NCI-H2107 treated with DMSO at 0.1 percent for 48 hours (cell line): ENCODE results near the gene TNXB.
A peak's percentile ranks its signal among the peaks of the same experiment; 100 is the strongest.

Experiments used
- DNase-seq: peaks from one replicate; lab custom pipeline; 2025; ENCODE audit not compliant: unreplicated experiment; lab: John Stamatoyannopoulos, UW

The TNXB gene, protein sequence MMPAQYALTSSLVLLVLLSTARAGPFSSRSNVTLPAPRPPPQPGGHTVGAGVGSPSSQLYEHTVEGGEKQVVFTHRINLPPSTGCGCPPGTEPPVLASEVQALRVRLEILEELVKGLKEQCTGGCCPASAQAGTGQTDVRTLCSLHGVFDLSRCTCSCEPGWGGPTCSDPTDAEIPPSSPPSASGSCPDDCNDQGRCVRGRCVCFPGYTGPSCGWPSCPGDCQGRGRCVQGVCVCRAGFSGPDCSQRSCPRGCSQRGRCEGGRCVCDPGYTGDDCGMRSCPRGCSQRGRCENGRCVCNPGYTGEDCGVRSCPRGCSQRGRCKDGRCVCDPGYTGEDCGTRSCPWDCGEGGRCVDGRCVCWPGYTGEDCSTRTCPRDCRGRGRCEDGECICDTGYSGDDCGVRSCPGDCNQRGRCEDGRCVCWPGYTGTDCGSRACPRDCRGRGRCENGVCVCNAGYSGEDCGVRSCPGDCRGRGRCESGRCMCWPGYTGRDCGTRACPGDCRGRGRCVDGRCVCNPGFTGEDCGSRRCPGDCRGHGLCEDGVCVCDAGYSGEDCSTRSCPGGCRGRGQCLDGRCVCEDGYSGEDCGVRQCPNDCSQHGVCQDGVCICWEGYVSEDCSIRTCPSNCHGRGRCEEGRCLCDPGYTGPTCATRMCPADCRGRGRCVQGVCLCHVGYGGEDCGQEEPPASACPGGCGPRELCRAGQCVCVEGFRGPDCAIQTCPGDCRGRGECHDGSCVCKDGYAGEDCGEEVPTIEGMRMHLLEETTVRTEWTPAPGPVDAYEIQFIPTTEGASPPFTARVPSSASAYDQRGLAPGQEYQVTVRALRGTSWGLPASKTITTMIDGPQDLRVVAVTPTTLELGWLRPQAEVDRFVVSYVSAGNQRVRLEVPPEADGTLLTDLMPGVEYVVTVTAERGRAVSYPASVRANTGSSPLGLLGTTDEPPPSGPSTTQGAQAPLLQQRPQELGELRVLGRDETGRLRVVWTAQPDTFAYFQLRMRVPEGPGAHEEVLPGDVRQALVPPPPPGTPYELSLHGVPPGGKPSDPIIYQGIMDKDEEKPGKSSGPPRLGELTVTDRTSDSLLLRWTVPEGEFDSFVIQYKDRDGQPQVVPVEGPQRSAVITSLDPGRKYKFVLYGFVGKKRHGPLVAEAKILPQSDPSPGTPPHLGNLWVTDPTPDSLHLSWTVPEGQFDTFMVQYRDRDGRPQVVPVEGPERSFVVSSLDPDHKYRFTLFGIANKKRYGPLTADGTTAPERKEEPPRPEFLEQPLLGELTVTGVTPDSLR (N-terminal part only)

DNA sequence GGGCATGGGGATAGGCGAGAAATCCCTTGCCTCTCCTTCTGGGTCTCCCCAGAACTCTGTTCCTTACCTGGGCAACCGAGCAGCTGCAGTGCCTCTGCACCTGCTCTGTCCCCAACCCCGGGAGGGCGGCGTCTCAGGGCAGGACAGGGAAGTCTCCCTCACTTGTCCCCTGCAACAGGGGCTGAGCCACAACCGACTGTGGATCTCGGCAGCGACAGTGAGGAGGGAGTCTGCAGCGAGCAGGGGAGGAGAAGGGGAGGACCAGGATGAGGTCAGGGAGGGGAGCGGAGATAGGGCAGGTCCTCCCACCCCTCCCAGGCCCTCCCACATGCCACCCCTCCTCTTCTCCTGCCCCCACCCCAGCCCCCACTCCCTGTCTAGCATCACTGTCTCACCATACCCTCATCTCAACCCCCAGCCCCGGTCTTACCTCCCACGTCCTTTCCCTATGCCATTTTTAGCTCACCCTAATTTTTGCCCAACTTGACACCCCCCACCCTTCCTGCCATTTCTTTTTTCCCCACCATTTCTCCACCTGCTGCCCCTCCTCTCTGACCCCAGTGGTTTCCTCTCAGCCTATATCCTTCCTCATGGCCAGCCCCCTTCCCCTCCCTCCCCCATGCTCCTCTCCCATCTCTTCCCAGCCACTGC is at the start of gene TNXB:
TSS of gene TNXB (minus strand) at position 225 of the 651 bp plus-strand sequence. CDS start 11,140 bp downstream, outside the sequence.
- no peak for DNase-seq

DNA sequence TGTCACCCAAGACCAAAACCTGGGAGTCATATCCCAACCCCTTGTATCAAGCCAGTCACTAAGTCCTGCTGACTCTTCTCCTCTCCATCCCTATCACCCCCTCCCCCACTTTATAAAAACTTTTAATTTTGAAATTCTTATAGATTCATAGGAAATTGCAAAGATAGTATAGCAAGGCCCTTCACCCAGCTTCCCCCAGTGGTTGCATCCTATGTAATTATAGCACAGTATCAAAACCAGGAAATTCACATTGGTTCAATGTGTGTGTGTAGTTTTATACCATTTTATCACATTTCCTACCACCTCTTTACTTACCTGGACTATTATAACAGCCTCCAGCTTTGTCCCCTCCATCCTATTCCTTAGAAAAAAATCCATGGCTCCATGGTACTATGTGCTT is 48.9 kb upstream of the TNXB start:
- DNase-seq = no peak

DNA sequence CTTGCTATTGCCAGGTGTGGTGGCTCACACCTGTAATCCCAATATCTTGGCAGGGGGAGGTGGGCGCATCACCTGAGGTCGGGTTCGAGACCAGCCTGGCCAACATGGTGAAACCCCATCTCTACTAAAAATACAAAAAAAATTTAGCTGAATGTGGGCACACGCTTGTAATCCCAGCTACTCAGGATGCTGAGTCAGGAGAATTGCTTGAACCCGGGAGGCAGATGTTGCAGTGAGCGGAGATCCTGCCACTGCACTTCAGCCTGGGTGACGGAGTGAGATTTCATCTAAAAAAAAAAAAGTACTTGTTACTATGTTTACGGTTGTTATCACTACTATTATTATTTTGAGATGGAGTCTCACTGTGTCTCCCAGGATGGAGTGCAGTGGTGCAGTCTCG is 47.8 kb upstream of the TNXB start:
- DNase-seq = no peak

DNA sequence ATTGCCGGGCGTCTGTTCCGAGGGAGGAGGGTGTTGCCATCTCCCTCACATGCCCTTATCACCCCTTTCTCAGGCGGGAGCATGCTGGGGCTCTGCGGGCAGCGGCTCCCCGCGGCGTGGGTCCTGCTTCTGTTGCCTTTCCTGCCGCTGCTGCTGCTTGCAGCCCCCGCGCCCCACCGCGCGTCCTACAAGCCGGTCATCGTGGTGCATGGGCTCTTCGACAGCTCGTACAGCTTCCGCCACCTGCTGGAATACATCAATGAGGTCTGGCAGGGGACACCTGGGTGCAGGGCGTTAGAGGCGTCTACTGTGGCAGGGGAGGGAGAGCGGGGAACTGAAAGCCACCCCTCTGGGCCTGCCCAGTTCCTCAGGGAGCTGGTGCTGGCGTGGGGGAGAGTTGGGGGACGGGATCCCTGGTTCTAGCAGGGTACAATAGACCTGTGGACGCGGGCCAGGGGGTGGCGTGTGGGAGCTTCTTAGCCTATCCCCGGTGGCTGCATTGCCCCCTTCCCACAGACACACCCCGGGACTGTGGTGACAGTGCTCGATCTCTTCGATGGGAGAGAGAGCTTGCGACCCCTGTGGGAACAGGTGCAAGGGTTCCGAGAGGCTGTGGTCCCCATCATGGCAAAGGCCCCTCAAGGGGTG is 45.5 kb upstream of the TNXB start:
- no peak for DNase-seq

- DNase-seq = peak; percentile 35
Measured at GRCh38 chr6:32153564-32154513, 44.7 kb upstream of the TNXB start, which contains the start of gene PPT2. Gene PPT2 (plus strand): TSS chr6:32154141. CDS start chr6:32154595, 454 bp downstream.

DNA sequence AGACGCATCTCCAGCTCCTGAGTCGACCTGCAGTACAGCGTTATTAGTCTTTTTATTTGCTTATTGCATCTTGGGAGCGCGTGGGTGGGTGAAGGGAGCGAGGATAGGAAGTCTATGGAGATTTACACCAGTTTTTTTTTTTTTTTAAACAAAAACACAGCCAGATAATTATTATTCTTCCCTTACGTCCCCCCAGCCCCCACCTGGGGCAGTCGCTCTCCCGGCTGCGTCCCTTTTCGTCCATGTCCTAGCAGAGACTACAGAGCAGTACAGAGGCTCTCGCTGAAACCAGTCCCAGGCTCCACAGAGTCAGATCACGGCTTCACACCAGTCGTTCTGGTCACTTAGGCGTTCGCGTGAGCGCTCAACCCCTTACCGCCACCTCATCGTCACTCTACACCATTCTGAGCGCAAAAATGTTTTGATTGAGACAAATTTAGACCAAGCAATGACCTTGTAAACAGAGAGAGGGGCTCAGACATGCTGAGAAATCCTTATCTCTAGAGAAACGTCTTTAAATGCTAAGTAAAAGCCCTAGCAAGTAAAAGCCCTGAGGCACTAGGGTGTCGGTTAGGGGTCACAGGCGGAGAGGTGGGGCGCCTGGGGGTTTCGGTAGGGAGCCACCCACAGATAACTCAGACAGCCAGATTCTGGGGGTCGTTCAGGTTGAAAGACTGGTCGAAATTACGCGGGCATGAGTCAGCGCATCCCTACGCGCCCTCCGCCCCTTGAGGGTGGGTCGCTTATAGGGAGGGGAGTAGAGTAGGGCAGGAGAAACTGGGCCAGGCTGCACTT is 43.8 kb upstream of the TNXB start:
- DNase-seq = no peak

DNA sequence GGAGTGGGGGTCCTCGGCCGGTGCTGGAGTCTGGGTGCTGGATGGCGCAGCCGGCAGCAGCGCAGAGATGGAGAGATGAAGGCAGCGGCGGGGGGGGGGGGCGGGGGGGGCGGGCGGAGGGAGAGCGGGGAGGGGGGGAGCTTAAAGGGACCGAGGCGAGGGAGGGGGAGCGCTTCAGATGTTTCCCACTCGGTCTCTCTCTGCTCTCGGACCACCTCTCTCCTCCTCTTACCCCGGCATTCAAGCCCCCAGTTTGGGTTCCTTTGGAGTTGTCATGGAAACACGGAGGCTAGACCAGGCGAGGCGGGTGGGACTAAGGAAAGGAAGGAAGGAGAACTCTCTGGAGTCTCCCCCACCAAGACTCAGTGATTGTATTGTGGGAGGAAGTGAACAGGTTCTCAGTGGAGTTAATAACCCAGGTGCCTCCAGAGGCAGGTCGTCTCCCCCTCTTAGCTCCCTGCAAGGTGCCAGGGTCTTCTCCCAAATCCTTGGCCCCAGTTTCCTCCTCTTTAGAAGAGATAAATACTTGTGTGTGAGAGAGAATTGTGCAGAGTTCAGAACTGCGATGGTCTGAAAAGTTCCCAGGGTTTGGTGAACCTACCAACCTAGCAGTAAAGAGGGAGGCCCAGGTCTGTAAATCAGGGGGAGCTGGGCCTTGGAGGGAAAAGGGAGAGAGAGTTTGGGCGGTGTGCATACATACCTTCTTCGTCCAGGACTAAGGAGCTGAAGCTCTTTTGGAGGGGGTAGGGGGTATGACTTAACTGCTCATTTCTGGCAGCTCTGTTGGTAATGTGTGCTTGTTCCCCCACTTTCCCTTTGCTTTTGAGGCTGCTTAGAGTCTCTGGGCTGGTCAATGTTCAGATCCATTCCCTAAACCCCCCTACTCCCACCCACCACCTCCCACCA is 43.0 kb upstream of the TNXB start, which contains the start of gene PRRT1:
TSS of gene PRRT1 (minus strand) at position 77 of the 906 bp plus-strand sequence. CDS start 112 bp downstream, outside the sequence.
- no peak for DNase-seq

GRCh38 chr6:32151181-32151862 is 42.2 kb upstream of the TNXB start:
- no peak for DNase-seq

DNA sequence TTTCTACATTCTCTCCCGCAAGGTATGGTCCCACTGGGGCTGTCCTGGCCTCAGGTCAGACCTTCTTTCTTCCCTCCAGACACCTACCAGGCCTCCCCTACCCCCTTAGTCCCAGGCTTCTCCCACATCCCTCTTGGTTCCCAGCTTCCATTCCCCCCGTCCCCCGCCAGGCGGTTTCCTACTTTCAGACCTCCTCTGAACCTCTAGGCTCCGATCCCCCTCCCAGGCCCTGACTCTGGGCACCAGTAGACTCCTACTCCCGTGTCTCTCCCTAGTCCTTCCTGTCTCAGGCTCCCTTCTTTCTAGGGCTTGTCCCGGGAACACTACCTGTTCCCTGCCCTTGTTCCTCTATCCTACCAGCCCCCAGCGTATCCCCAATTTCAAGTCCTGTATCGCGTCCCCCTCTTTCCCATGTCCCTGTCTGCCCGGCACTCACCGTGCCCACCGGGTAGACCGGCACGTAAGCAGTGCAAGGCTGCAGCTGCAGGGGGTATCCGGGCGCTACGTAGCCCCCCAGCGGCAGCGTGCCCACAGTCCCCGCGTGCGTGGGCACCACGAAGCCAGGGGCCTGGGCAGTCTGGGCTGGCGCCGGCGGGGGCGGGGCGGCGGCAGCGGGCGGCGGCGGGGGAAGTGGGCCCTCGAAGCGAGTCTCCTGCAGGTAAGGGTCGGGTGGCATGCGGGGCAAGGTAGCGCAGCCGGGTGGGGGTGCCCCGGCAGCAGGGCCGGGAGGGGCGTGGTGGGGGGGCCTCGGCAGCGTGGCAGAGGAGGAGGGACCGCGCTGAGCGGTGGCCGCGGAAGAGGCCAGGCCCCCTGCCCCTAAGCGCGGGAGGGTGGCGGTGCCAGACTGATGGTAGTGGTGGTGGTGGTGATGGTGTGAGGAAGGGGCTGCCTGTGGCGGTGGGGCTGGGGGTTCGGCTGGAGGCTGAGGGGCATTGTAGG is 41.1 kb upstream of the TNXB start:
- DNase-seq = no peak

DNA sequence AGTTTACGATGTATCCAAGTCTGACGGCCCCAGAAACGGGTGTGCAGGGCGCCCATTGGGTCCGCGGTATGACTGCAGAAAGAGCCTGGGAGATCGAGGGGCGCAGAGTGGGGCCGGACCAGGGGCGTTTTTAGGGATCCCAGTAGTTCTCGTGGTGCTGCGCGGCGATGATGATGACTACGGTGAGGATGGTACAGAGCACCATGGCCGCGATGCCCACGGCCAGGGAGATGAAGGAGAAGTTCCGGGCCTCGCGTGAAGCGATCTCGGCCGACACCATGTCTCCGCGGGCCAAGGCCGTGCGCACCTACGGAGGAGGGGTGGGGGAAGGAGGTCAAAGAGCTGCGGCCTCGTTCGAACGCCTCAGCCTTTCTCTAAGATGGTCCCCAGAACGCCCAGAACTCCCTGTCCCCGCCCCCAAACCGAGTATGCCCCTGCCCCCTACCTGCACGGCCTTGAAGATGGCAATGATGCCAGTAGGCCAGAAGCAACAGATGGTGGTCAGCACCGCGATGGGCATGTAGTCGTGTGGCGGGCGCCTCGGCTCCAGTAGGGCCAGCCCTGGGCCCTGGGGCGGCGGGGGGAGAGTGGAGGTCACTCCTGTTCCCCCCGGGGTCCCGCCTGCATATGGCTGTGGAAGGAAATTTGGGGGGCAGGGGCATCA is 40.1 kb upstream of the TNXB start:
- DNase-seq = no peak

DNA sequence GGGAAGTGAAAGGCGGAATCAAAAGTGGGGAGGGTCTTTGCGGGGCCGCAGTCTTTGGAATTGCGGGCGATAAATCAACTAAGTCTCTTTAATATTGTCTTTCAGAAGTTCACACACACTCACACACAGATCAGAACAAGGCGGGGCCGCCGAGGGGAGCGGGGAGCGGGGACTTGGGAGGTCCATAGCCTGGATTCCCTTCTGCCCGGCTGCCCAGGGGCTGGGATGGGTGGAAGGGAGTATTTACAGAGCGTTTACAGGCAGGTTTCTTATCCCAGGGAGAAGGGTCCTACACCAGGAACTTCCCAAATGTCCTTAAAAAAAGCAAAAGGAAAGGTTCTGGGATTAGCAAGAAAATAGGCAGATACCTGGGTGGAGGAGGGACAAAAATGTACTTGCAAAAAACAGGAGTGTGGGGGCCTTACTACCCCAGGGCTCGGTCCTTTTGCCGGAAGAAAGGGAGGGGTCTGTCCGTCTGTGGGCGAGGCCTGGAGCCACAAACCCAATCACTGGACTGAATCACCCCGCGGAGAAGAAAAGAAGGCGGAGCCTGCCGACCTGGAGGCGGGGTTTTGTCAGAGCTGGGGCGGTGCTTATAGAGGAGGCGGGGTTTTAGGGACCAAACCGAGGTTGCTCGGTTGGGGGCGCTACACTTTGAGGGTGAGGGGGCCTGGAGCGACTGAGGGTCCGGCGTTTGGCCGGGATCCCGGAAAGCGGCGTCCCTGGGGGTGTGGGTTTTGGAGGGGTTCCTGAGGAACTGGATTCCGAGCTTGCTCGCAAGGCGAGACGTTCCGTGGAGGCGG is 39.4 kb upstream of the TNXB start:
- no peak for DNase-seq

DNA sequence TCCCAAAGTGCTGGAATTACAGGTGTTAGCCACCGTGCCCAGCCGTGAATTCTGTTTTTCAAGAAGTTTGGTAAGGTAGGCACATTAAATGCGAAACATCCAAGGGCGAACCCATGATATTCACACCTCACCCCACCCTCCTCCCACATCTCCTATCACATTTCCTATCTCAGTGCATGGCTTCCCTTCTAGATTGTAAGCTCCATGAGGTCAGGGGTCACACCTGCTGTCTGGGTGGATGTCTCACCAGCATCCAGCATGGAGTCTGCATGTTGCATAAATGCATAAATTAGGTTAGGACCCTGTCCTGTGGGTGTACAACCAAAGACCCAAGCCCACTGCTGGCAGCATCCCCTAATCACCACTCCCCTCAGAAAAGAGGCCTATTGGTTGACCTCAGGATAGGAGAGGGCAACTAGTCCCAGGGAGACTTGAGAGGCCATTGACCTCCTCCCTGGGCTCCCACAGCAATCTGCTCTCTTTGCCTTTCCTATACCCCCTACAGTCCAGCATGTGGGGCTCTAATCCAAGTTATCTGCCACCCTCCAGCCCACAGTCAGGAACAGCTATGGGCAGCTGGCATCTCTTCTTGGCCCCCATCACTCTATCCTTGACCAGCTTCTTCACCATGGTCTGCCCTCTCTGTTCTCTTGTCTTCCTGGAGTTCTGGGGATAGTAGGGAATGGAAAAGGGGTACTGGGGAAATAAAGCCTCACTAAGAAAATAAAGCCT is 38.4 kb upstream of the TNXB start:
- DNase-seq = no peak

- DNase-seq = no peak
Measured at GRCh38 chr6:32146687-32147086, 37.5 kb upstream of the TNXB start.
